Epidermal melanocyte (primary cell): Measurements from ENCODE around the gene SH2B3.
"Not testable (repeated sequence)": the region's sequence is repeated elsewhere in the genome, so short reads cannot be mapped to it uniquely, and the experiment has no call there.

ENCODE experiments used
- DNase-seq: peaks from one replicate; pipeline ENCODE4 v3.0.0; 2011; ENCODE audit warnings: low spot score; ENCODE audit not compliant: insufficient read length

Gene SH2B3

GRCh38 chr12:111386885-111387284 lies 18.8 kb upstream of the SH2B3 start:
- DNase-seq: no peak

- no peak for DNase-seq
Observed at GRCh38 chr12:111387747-111388323, 17.9 kb upstream of the SH2B3 start.

GRCh38 chr12:111389635-111390034 lies 16.1 kb upstream of the SH2B3 start:
- DNase-seq: no peak

- DNase-seq: no peak
Observed at GRCh38 chr12:111390910-111391309, 14.8 kb upstream of the SH2B3 start.

- DNase-seq: no peak
Observed at GRCh38 chr12:111393700-111394300, 11.9 kb upstream of the SH2B3 start.

- DNase-seq: no peak
Observed at GRCh38 chr12:111394480-111394879, 11.2 kb upstream of the SH2B3 start.

GRCh38 chr12:111395336-111396187 lies 10.2 kb upstream of the SH2B3 start:
- no peak for DNase-seq

- DNase-seq: not testable (repeated sequence)
Observed at GRCh38 chr12:111396271-111396670, 9.5 kb upstream of the SH2B3 start.

GRCh38 chr12:111396726-111397445 lies 8.8 kb upstream of the SH2B3 start:
- peak; percentile 93 for DNase-seq

- DNase-seq: no peak
Observed at GRCh38 chr12:111398530-111398929, 7.2 kb upstream of the SH2B3 start.

GRCh38 chr12:111399741-111400404 lies 5.8 kb upstream of the SH2B3 start:
- not testable (repeated sequence) for DNase-seq

GRCh38 chr12:111401167-111401605 lies 4.5 kb upstream of the SH2B3 start:
- DNase-seq: no peak

GRCh38 chr12:111402490-111402824 lies 3.3 kb upstream of the SH2B3 start:
- DNase-seq: not testable (repeated sequence)

GRCh38 chr12:111404362-111405148 lies 1.2 kb upstream of the SH2B3 start:
- no peak for DNase-seq

GRCh38 chr12:111405149-111405858 lies 419 bp upstream of the SH2B3 start:
- peak; percentile 94 for DNase-seq

GRCh38 chr12:111406474-111407376 lies 1.0 kb downstream of the SH2B3 start:
- DNase-seq: no peak

GRCh38 chr12:111407377-111408115 lies 1.8 kb downstream of the SH2B3 start:
- no peak for DNase-seq

GRCh38 chr12:111408116-111408440 lies 2.4 kb downstream of the SH2B3 start:
- DNase-seq: no peak
